Activated CD4-positive, alpha-beta memory T cell treated with anti-CD3 and anti-CD28 coated beads, Interleukin-2, amount 10 ng/mL, durations not matched to agents 7 days and 5 days (primary cell): ENCODE results near the gene METTL21C. TPM values are rescaled to one million over a fixed set of nuclear protein-coding genes. Genes with fewer than 3 reads are reported as not detected.

Experiments
- CTCF ChIA-PET: fragments of 350-600 bp; sonication (Branson Sonifier 250); formaldehyde crosslinking; loops from one replicate; lab custom pipeline; 2021; ENCODE audit warnings: antibody characterized with exemption, inconsistent platforms; lab: Charles Lee
- POLR2A ChIA-PET: fragments of 350-600 bp; sonication (Branson Sonifier 250); formaldehyde crosslinking; loops from one replicate; lab custom pipeline; 2021; ENCODE audit warnings: antibody characterized with exemption; lab: Charles Lee
- DNase-seq: peaks from one replicate; pipeline ENCODE4 v3.0.0-alpha.2; 2020
- H3K27ac Mint-ChIP-seq: one replicate; pipeline ENCODE4 v1.8.0; 2021; ENCODE audit warnings: mild to moderate bottlenecking, mixed read lengths
- H3K27me3 Mint-ChIP-seq: one replicate; pipeline ENCODE4 v1.8.0; 2021; ENCODE audit warnings: mixed read lengths
- H3K36me3 Mint-ChIP-seq: one replicate; pipeline ENCODE4 v1.8.0; 2021; ENCODE audit warnings: low read depth, mixed read lengths
- H3K4me1 Mint-ChIP-seq: one replicate; pipeline ENCODE4 v1.8.0; 2021; ENCODE audit warnings: mixed read lengths
- H3K4me3 Mint-ChIP-seq: one replicate; pipeline ENCODE4 v1.8.0; 2021; ENCODE audit warnings: mild to moderate bottlenecking, mixed read lengths
- H3K9me3 Mint-ChIP-seq: one replicate; pipeline ENCODE4 v1.8.0; 2021; ENCODE audit warnings: mixed read lengths
- total RNA-seq, 2 experiments: library from RNA; stranded (reverse); gene quantifications; one replicate each; pipeline ENCODE4 v1.2.3, GENCODE V29; 2021

METTL21C gene
- total RNA-seq, 2 experiments from 2014 or later: not detected

- no peak for DNase-seq
- ChIA-PET CTCF (interaction anchor here (0.9 kb wide), 1 partner anchor 110 kb away, joined by 5 read pairs; no protein-coding TSS in a partner anchor), POLR2A (no interaction called here)
- Mint-ChIP-seq H3K4me1 (no peaks in the 10 kb centered on the region), H3K4me3 (no peak overlapping the region), H3K27me3 (peaks cover 36% of the 10 kb centered on the region), H3K27ac (no peak overlapping the region), H3K36me3 (no peaks in the 10 kb centered on the region), H3K9me3 (no peaks in the 10 kb centered on the region)
Observed at GRCh38 chr13:102693250-102693649, 1.6 kb downstream of the METTL21C start.

GRCh38 chr13:102692491-102692826, 2.4 kb downstream of the METTL21C start:
- ChIA-PET CTCF (no interaction called here), POLR2A (interaction anchor here (0.9 kb wide), 1 partner anchor 41 kb away, joined by 3 read pairs; no protein-coding TSS in a partner anchor)
- no peaks in the 10 kb centered on the region for H3K4me1 Mint-ChIP-seq

GRCh38 chr13:102690883-102691282, 4.0 kb downstream of the METTL21C start:
- POLR2A ChIA-PET: no interaction called here
- CTCF ChIA-PET: no interaction called here
- Mint-ChIP-seq H3K27ac (no peak overlapping the region), H3K9me3 (no peaks in the 10 kb centered on the region), H3K36me3 (no peaks in the 10 kb centered on the region), H3K4me1 (peaks cover 8% of the 10 kb centered on the region), H3K27me3 (peaks cover 34% of the 10 kb centered on the region), H3K4me3 (no peak overlapping the region)
- DNase-seq: no peak

More at GRCh38 chr13:102692491-102692826, 2.4 kb downstream of the METTL21C start:
- Mint-ChIP-seq H3K36me3 (no peaks in the 10 kb centered on the region), H3K4me3 (no peak overlapping the region), H3K9me3 (no peaks in the 10 kb centered on the region), H3K27ac (no peak overlapping the region), H3K27me3 (peaks cover 36% of the 10 kb centered on the region)
- no peak for DNase-seq

GRCh38 chr13:102688306-102688973, 6.4 kb downstream of the METTL21C start:
- Mint-ChIP-seq H3K4me1 (peaks cover 11% of the 10 kb centered on the region), H3K27me3 (peaks cover 17% of the 10 kb centered on the region), H3K4me3 (no peak overlapping the region), H3K36me3 (no peaks in the 10 kb centered on the region), H3K27ac (no peak overlapping the region), H3K9me3 (no peaks in the 10 kb centered on the region)
- POLR2A ChIA-PET: interaction anchor here (1.7 kb wide), 1 partner anchor 10 kb away, joined by 5 read pairs; no protein-coding TSS in a partner anchor
- DNase-seq: no peak
- CTCF ChIA-PET: interaction anchor here (0.8 kb wide), 1 partner anchor 107 kb away, joined by 4 read pairs; no protein-coding TSS in a partner anchor

GRCh38 chr13:102687520-102687919, 7.3 kb downstream of the METTL21C start:
- Mint-ChIP-seq H3K4me1 (peaks cover 18% of the 10 kb centered on the region), H3K36me3 (peaks cover under 1% of the 10 kb centered on the region), H3K27ac (no peak overlapping the region), H3K27me3 (peaks cover 10% of the 10 kb centered on the region), H3K4me3 (no peak overlapping the region), H3K9me3 (no peaks in the 10 kb centered on the region)
- ChIA-PET CTCF (no interaction called here), POLR2A (no interaction called here)
- DNase-seq: no peak

GRCh38 chr13:102686024-102686423, 8.8 kb downstream of the METTL21C start:
- no peak overlapping the region for H3K4me3 Mint-ChIP-seq
- peaks cover 3% of the 10 kb centered on the region for H3K27me3 Mint-ChIP-seq
- peaks cover 2% of the 10 kb centered on the region for H3K36me3 Mint-ChIP-seq
- no peak for DNase-seq
- ChIA-PET POLR2A (interaction anchor here (0.7 to 1.5 kb wide), 2 partner anchors 94 to 159 kb away, joined by 3 to 5 read pairs; no protein-coding TSS in a partner anchor), CTCF (interaction anchor here (1.0 kb wide), 1 partner anchor 38 kb away, joined by 4 read pairs; no protein-coding TSS in a partner anchor)
- H3K9me3 Mint-ChIP-seq: no peaks in the 10 kb centered on the region
- peaks cover 26% of the 10 kb centered on the region for H3K4me1 Mint-ChIP-seq
- H3K27ac Mint-ChIP-seq: no peak overlapping the region

- H3K4me3 Mint-ChIP-seq: no peak overlapping the region
- H3K36me3 Mint-ChIP-seq: peaks cover 22% of the 10 kb centered on the region
- no peak overlapping the region for H3K27ac Mint-ChIP-seq
- POLR2A ChIA-PET: interaction anchor here (0.8 to 2.0 kb wide), 2 partner anchors 92 to 162 kb away, joined by 3 to 6 read pairs; no protein-coding TSS in a partner anchor
- no peak for DNase-seq
- no peaks in the 10 kb centered on the region for H3K27me3 Mint-ChIP-seq
- CTCF ChIA-PET: interaction anchor here (1.7 kb wide), 1 partner anchor 163 kb away, joined by 4 read pairs; no protein-coding TSS in a partner anchor
- H3K9me3 Mint-ChIP-seq: no peaks in the 10 kb centered on the region
- H3K4me1 Mint-ChIP-seq: peaks cover 41% of the 10 kb centered on the region
Observed at GRCh38 chr13:102683637-102684036, 11.2 kb downstream of the METTL21C start.

- POLR2A ChIA-PET: interaction anchor here (2.0 kb wide), 1 partner anchor 91 kb away, joined by 6 read pairs; no protein-coding TSS in a partner anchor
- Mint-ChIP-seq H3K4me3 (no peak overlapping the region), H3K27me3 (no peaks in the 10 kb centered on the region), H3K4me1 (peaks cover 41% of the 10 kb centered on the region), H3K27ac (no peak overlapping the region), H3K9me3 (no peaks in the 10 kb centered on the region), H3K36me3 (peaks cover 28% of the 10 kb centered on the region)
- no peak for DNase-seq
- CTCF ChIA-PET: interaction anchor here (0.6 to 1.7 kb wide), 3 partner anchors 91 to 1800 kb away, joined by 3 to 4 read pairs (median 4); no protein-coding TSS in a partner anchor
Observed at GRCh38 chr13:102682727-102683126, 12.1 kb downstream of the METTL21C start.

- POLR2A ChIA-PET: interaction anchor here (2.0 to 3.3 kb wide), 2 partner anchors 85 to 90 kb away, joined by 6 to 9 read pairs; partner anchors contain the start of gene TPP2
- H3K36me3 Mint-ChIP-seq: peaks cover 33% of the 10 kb centered on the region
Observed at GRCh38 chr13:102682211-102682610, 12.6 kb downstream of the METTL21C start.

GRCh38 chr13:102680842-102681740, 13.8 kb downstream of the METTL21C start:
- Mint-ChIP-seq H3K4me1 (peaks cover 35% of the 10 kb centered on the region), H3K9me3 (no peaks in the 10 kb centered on the region), H3K27ac (peak overlapping the region; percentile 58), H3K4me3 (no peak overlapping the region), H3K36me3 (peaks cover 39% of the 10 kb centered on the region), H3K27me3 (no peaks in the 10 kb centered on the region)
- ChIA-PET CTCF (interaction anchor here (0.8 to 1.6 kb wide), 4 partner anchors 44 to 165 kb away, joined by 3 to 7 read pairs (median 3); no protein-coding TSS in a partner anchor), POLR2A (interaction anchor here (1.2 to 3.3 kb wide), 3 partner anchors 84 to 166 kb away, joined by 3 to 9 read pairs (median 5); partner anchors contain the start of genes TEX30 and TPP2)
- DNase-seq: no peak

More at GRCh38 chr13:102682211-102682610, 12.6 kb downstream of the METTL21C start:
- CTCF ChIA-PET: interaction anchor here (0.6 to 1.7 kb wide), 4 partner anchors 43 to 1799 kb away, joined by 3 to 4 read pairs (median 4); no protein-coding TSS in a partner anchor
- Mint-ChIP-seq H3K4me1 (peaks cover 41% of the 10 kb centered on the region), H3K27me3 (no peaks in the 10 kb centered on the region), H3K4me3 (no peak overlapping the region), H3K9me3 (no peaks in the 10 kb centered on the region), H3K27ac (no peak overlapping the region)
- no peak for DNase-seq

- H3K9me3 Mint-ChIP-seq: no peaks in the 10 kb centered on the region
- ChIA-PET POLR2A (interaction anchor here (1.2 to 3.3 kb wide), 3 partner anchors 83 to 166 kb away, joined by 3 to 9 read pairs (median 5); partner anchors contain the start of genes TEX30 and TPP2), CTCF (interaction anchor here (1.3 kb wide), 1 partner anchor 88 kb away, joined by 3 read pairs; no protein-coding TSS in a partner anchor)
- peak overlapping the region; percentile 58 for H3K27ac Mint-ChIP-seq
- no peaks in the 10 kb centered on the region for H3K27me3 Mint-ChIP-seq
- peaks cover 29% of the 10 kb centered on the region for H3K4me1 Mint-ChIP-seq
- no peak for DNase-seq
- H3K4me3 Mint-ChIP-seq: no peak overlapping the region
- peaks cover 45% of the 10 kb centered on the region for H3K36me3 Mint-ChIP-seq
Observed at GRCh38 chr13:102680133-102680717, 14.6 kb downstream of the METTL21C start.
